Measurements from ENCODE around the gene NR4A2.

DNA sequence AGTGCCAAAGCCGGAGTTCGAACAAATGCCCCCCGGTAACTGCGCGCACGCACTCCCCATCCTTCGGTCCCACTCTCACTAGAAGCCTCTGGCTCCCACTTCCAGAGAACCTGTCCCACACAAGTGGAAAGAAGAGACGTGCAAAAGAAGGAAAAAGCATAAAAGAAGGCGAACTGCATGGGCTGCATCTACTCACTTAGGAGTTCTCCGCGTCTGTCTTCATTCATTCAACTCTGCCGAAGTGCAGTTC lies 312 bp downstream of the NR4A2 start:
- TF ChIP-seq, protein P1, sequence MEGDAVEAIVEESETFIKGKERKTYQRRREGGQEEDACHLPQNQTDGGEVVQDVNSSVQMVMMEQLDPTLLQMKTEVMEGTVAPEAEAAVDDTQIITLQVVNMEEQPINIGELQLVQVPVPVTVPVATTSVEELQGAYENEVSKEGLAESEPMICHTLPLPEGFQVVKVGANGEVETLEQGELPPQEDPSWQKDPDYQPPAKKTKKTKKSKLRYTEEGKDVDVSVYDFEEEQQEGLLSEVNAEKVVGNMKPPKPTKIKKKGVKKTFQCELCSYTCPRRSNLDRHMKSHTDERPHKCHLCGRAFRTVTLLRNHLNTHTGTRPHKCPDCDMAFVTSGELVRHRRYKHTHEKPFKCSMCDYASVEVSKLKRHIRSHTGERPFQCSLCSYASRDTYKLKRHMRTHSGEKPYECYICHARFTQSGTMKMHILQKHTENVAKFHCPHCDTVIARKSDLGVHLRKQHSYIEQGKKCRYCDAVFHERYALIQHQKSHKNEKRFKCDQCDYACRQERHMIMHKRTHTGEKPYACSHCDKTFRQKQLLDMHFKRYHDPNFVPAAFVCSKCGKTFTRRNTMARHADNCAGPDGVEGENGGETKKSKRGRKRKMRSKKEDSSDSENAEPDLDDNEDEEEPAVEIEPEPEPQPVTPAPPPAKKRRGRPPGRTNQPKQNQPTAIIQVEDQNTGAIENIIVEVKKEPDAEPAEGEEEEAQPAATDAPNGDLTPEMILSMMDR (IDR thresholded peaks at IDR 0.05), result no peak
- TF ChIP-seq MXI1 (IDR thresholded peaks at IDR 0.05; ENCODE audit: low read depth, low read length) (no peak), RXRA (IDR thresholded peaks at IDR 0.05; ENCODE audit: borderline replicate concordance, low read depth) (no peak), SIN3A (IDR thresholded peaks at IDR 0.05; ENCODE audit: borderline replicate concordance, low read depth, low read length) (no peak), JUND (IDR thresholded peaks at IDR 0.05) (no peak), TAF1 (IDR thresholded peaks at IDR 0.05; ENCODE audit: borderline replicate concordance, low read depth, low read length) (no peak), EP300 (IDR thresholded peaks at IDR 0.05; ENCODE audit: borderline replicate concordance in 1 of 2, low read depth in 1 of 2, low read length in 1 of 2) (no peak), NFIC (IDR thresholded peaks at IDR 0.05; ENCODE audit: borderline replicate concordance) (no peak)
- TF ChIP-seq, protein P2, sequence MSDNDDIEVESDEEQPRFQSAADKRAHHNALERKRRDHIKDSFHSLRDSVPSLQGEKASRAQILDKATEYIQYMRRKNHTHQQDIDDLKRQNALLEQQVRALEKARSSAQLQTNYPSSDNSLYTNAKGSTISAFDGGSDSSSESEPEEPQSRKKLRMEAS (IDR thresholded peaks at IDR 0.05; ENCODE audit: low read depth), result no peak
